Stimulated activated naive CD8-positive, alpha-beta T cell treated with anti-CD3 and anti-CD28 coated beads, Interleukin-15, amount 100 ng/mL, for 72 hours (primary cell): ENCODE measurements around the gene PVALB.
A peak's percentile ranks its signal among the peaks of the same experiment; 100 is the strongest.

Experiments used
- ATAC-seq: fragments of 150-1000 bp; cut with Tn5 transposase; 2 replicates; pipeline ENCODE4 v1.10.0; 2021; ENCODE audit warnings: mild to moderate bottlenecking, moderate library complexity
- DNase-seq, 2 donors: peaks; one replicate each; pipeline ENCODE4 v3.0.0; 2021 to 2022
- H3K27ac Mint-ChIP-seq, 2 donors: one replicate each; pipeline ENCODE4 v1.8.0; 2022; ENCODE audit warnings: mild to moderate bottlenecking in 2 of 2, mixed read lengths in 2 of 2, moderate library complexity in 2 of 2
- H3K27me3 Mint-ChIP-seq: one replicate; pipeline ENCODE4 v1.8.0; 2022; ENCODE audit warnings: mixed read lengths
- H3K4me1 Mint-ChIP-seq: one replicate; pipeline ENCODE4 v1.8.0; 2022; ENCODE audit warnings: mild to moderate bottlenecking, mixed read lengths
- H3K4me3 Mint-ChIP-seq, 2 donors: one replicate each; pipeline ENCODE4 v1.8.0; 2022; ENCODE audit warnings: mild to moderate bottlenecking in 2 of 2, mixed read lengths in 2 of 2, moderate library complexity in 1 of 2
- H3K9me3 Mint-ChIP-seq, 2 donors: one replicate each; pipeline ENCODE4 v1.8.0; 2022; ENCODE audit warnings: mixed read lengths in 2 of 2

The PVALB gene

GRCh38 chr22:36829370-36830002 lies 12.7 kb upstream of the PVALB start:
- no peak for DNase-seq
- Mint-ChIP-seq H3K9me3 (no peaks in the 10 kb centered on the region), H3K4me3 (no peak overlapping the region), H3K4me1 (peaks cover 15% of the 10 kb centered on the region), H3K27ac (no peak overlapping the region), H3K27me3 (peaks cover 55% of the 10 kb centered on the region)
- no peak for ATAC-seq

- no peak overlapping the region for H3K4me3 Mint-ChIP-seq
- peaks cover 53% of the 10 kb centered on the region for H3K27me3 Mint-ChIP-seq
- no peaks in the 10 kb centered on the region for H3K9me3 Mint-ChIP-seq
- ATAC-seq (peak; percentile 57), DNase-seq (no peak)
- peaks cover 15% of the 10 kb centered on the region for H3K4me1 Mint-ChIP-seq
- H3K27ac Mint-ChIP-seq: no peak overlapping the region
Observed at GRCh38 chr22:36828815-36829214, 12.0 kb upstream of the PVALB start.

GRCh38 chr22:36826262-36826661 lies 9.4 kb upstream of the PVALB start:
- H3K4me3 Mint-ChIP-seq: no peak overlapping the region
- peaks cover 14% of the 10 kb centered on the region for H3K4me1 Mint-ChIP-seq
- peaks cover 36% of the 10 kb centered on the region for H3K27me3 Mint-ChIP-seq
- H3K27ac Mint-ChIP-seq: no peak overlapping the region
- no peaks in the 10 kb centered on the region for H3K9me3 Mint-ChIP-seq
- DNase-seq (no peak), ATAC-seq (no peak)

GRCh38 chr22:36824655-36825054 lies 7.8 kb upstream of the PVALB start:
- Mint-ChIP-seq H3K4me3 (no peak overlapping the region), H3K27me3 (peaks cover 34% of the 10 kb centered on the region), H3K4me1 (no peaks in the 10 kb centered on the region), H3K27ac (peak overlapping the region in 1 of 2 donors; percentile 23), H3K9me3 (no peaks in the 10 kb centered on the region)
- DNase-seq (no peak), ATAC-seq (no peak)

GRCh38 chr22:36823186-36823839 lies 6.5 kb upstream of the PVALB start:
- no peak for ATAC-seq
- no peak for DNase-seq
- H3K4me1 Mint-ChIP-seq: no peaks in the 10 kb centered on the region
- no peak overlapping the region for H3K4me3 Mint-ChIP-seq
- H3K9me3 Mint-ChIP-seq: no peaks in the 10 kb centered on the region
- H3K27me3 Mint-ChIP-seq: peaks cover 39% of the 10 kb centered on the region
- no peak overlapping the region for H3K27ac Mint-ChIP-seq

- H3K9me3 Mint-ChIP-seq: no peaks in the 10 kb centered on the region
- ATAC-seq (no peak), DNase-seq (no peak)
- H3K27me3 Mint-ChIP-seq: peaks cover 46% of the 10 kb centered on the region
- H3K4me1 Mint-ChIP-seq: peaks cover 4% of the 10 kb centered on the region
- no peak overlapping the region for H3K27ac Mint-ChIP-seq
- H3K4me3 Mint-ChIP-seq: no peak overlapping the region
Observed at GRCh38 chr22:36822581-36822980, 5.7 kb upstream of the PVALB start.

GRCh38 chr22:36819112-36819511 lies 2.3 kb upstream of the PVALB start:
- ATAC-seq (no peak), DNase-seq (no peak)
- Mint-ChIP-seq H3K27me3 (peaks cover 81% of the 10 kb centered on the region), H3K4me3 (no peak overlapping the region), H3K9me3 (no peaks in the 10 kb centered on the region), H3K4me1 (peaks cover 14% of the 10 kb centered on the region), H3K27ac (no peak overlapping the region)

- Mint-ChIP-seq H3K27me3 (peaks cover 81% of the 10 kb centered on the region), H3K27ac (peak overlapping the region in 1 of 2 donors; percentile 45), H3K4me1 (peaks cover 14% of the 10 kb centered on the region), H3K4me3 (no peak overlapping the region), H3K9me3 (no peaks in the 10 kb centered on the region)
- no peak for ATAC-seq
- no peak for DNase-seq
Observed at GRCh38 chr22:36818010-36818642, 1.3 kb upstream of the PVALB start.

- H3K4me3 Mint-ChIP-seq: peak overlapping the region in 1 of 2 donors; percentile 59
- peaks cover 14% of the 10 kb centered on the region for H3K4me1 Mint-ChIP-seq
- ATAC-seq: no peak
- DNase-seq: no peak
- H3K27me3 Mint-ChIP-seq: peaks cover 85% of the 10 kb centered on the region
- no peaks in the 10 kb centered on the region for H3K9me3 Mint-ChIP-seq
- no peak overlapping the region for H3K27ac Mint-ChIP-seq
Observed at GRCh38 chr22:36817525-36817848, 652 bp upstream of the PVALB start.

GRCh38 chr22:36816339-36816635 lies 548 bp downstream of the PVALB start:
- Mint-ChIP-seq H3K4me1 (peaks cover 14% of the 10 kb centered on the region), H3K27ac (no peak overlapping the region), H3K27me3 (peaks cover 85% of the 10 kb centered on the region), H3K9me3 (no peaks in the 10 kb centered on the region), H3K4me3 (peak overlapping the region in 1 of 2 donors; percentile 57)
- no peak for ATAC-seq
- DNase-seq: no peak

GRCh38 chr22:36815558-36816338 lies 1.1 kb downstream of the PVALB start:
- H3K4me1 Mint-ChIP-seq: peaks cover 14% of the 10 kb centered on the region
- peak overlapping the region in 1 of 2 donors; percentile 57 for H3K4me3 Mint-ChIP-seq
- no peak overlapping the region for H3K27ac Mint-ChIP-seq
- ATAC-seq (no peak), DNase-seq (peak in 1 of 2 donors; percentile 8)
- no peaks in the 10 kb centered on the region for H3K9me3 Mint-ChIP-seq
- H3K27me3 Mint-ChIP-seq: peaks cover 82% of the 10 kb centered on the region

- Mint-ChIP-seq H3K4me1 (peaks cover 14% of the 10 kb centered on the region), H3K27ac (no peak overlapping the region), H3K4me3 (no peak overlapping the region), H3K27me3 (peaks cover 73% of the 10 kb centered on the region), H3K9me3 (no peaks in the 10 kb centered on the region)
- ATAC-seq (no peak), DNase-seq (no peak)
Observed at GRCh38 chr22:36814801-36815200, 2.0 kb downstream of the PVALB start.

- no peaks in the 10 kb centered on the region for H3K9me3 Mint-ChIP-seq
- H3K27ac Mint-ChIP-seq: no peak overlapping the region
- H3K4me3 Mint-ChIP-seq: no peak overlapping the region
- H3K27me3 Mint-ChIP-seq: peaks cover 37% of the 10 kb centered on the region
- ATAC-seq (no peak), DNase-seq (no peak)
- H3K4me1 Mint-ChIP-seq: peaks cover 21% of the 10 kb centered on the region
Observed at GRCh38 chr22:36811094-36811800, 5.6 kb downstream of the PVALB start.

GRCh38 chr22:36809351-36809750 lies 7.5 kb downstream of the PVALB start:
- Mint-ChIP-seq H3K27ac (no peak overlapping the region), H3K9me3 (no peaks in the 10 kb centered on the region), H3K4me3 (no peak overlapping the region), H3K4me1 (peaks cover 19% of the 10 kb centered on the region), H3K27me3 (peaks cover 18% of the 10 kb centered on the region)
- ATAC-seq (no peak), DNase-seq (no peak)

GRCh38 chr22:36808721-36809344 lies 8.0 kb downstream of the PVALB start:
- ATAC-seq: no peak
- peaks cover 13% of the 10 kb centered on the region for H3K27me3 Mint-ChIP-seq
- H3K9me3 Mint-ChIP-seq: no peaks in the 10 kb centered on the region
- DNase-seq: no peak
- no peak overlapping the region for H3K4me3 Mint-ChIP-seq
- peak overlapping the region in 1 of 2 donors; percentile 31 for H3K27ac Mint-ChIP-seq
- peaks cover 19% of the 10 kb centered on the region for H3K4me1 Mint-ChIP-seq
